Ammon's horn (tissue), 1 donor: ENCODE results near the gene RABGGTA.
A peak's percentile ranks its signal among the peaks of the same experiment; 100 is the strongest.

Source experiments
- DNase-seq: peaks from one replicate; pipeline ENCODE4 v3.0.0-alpha.2; 2016; ENCODE audit warnings: low spot score

The RABGGTA gene

DNA sequence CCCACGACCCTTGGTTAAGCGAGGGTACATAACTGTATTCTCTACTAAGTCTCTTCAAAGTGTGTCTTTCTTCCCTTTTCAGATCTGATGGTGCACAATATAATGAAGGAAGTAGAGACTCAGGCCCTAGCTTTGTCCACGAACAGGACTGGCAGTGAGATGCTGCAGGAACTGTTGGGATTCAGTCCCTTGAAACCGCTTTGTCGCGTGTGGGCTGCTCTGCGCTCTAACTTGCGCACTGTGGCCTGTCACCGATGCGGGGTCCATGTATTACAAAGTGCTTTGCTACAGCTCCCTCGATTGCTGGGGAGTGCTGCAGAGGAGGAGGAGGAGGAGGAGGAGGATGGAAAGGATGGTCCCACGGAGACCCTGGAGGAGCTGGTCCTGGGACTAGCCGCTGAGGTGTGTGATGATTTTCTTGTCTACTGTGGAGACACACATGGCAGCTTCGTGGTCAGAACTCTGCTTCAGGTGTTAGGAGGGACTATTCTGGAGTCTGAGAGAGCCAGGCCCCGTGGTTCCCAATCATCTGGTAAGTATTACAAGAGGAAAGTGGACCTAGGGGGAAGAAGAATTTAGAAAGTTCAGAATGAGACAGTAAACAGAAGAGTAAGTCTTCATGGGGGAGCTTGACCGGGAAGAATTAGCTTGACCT, 29.1 kb upstream of the RABGGTA start:
- no peak for DNase-seq

DNA sequence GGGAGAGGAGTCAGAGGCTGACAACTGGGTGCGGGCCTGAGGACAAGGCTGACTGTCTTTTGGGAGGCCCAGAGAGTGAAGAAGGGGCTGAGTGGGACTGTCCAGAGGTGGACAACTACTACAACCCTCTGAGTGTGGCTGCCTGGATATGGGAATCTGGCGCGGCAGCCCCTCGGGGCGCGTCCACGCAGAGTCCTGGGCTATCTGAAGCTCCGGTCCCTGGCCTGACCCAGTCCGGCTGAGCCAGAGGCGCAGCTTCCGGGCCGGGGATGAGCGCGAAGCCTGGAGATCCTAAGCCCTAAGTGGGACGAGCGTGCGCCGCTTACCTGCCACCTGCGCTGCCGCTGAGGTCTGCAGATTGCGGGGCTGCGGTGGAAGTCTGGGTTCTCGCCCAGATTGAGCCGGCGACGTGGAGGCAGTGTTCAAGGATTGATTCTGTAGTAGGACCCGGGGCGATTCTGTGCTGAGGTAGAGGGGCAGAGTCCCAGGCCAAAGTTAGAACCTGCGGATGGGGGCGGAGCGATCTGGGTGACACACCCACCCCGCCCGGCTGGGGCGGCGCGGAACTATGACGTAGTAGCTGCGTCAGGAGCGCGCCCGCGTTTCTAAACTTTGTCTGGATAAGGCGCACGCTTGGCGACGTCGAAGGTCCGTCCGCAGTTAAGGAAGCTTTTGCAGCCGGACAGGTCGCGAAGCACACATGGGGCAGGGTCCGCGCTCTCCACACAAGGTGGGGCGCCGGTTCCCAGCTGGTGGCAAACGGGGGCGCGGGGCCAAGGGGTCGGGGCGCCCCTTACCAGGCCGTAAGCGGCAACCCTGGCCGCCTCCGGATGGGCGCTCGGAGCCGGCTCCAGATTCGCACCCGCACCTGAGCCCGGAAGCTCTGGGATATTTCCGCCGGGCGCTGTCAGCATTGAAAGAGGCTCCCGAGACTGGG, 28.1 kb upstream of the RABGGTA start, which contains the start of the genes DHRS1 and NOP9:
TSS of gene DHRS1 (minus strand) at position 526 of the 937 bp plus-strand sequence. CDS start 674 bp downstream, outside the sequence.
TSS of gene NOP9 (plus strand) at position 596 of the 937 bp plus-strand sequence. CDS start at position 701, 105 bp downstream.
- peak; percentile 93 for DNase-seq

DNA sequence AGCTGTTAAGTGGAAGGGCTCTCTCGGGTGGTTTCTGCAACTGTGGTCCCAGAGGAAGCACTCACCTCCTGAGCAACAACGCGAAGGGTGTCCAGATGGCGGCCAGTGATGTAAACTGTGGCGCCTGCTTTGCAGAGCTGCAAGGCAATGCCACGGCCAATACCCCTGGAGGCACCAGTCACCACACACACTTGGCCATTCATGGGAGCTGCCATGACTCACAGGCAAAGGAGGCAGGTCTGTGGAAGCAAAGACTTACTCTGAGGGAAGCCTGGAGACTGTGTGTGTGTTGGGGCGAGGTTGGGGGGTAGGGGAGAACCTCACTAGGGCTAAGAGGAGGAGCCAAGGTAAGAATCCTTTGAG, 27.5 kb upstream of the RABGGTA start:
- DNase-seq, result no peak

DNA sequence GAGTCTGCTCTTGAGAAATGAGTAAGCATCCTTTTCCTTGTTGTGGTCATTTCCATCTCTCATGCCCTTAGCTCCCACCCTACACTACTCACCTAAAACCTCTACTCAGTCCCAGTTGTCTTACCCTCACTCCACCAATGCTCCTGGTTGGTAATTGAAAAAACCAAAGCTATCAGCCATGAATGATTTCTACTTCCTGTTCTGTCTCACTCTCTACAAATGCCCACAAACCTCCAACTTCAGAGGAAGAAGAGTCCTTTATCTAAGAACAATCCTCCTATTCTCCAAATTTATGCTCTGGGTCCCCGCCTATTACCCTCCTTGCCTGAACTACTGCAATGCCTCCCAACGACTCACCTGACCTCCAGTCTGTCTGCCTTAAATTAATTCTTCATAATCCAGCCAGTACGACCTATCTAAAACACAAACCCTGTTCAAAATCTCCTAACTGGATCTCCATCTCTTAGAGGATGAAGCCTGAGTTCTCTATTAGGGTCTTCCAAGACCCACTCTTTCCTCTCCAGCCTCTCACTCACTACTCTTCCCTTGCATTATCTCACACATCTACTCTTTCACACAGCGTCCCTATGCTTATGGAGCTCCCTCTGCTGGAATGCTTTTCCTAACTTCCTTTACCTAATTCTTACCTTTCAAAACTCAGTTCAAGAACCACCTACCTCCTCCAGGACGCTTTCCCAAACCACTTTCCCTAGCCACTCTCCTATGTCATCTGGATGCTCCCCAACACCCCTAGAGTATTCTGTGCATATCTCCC, 26.0 kb upstream of the RABGGTA start:
- DNase-seq, result no peak

DNA sequence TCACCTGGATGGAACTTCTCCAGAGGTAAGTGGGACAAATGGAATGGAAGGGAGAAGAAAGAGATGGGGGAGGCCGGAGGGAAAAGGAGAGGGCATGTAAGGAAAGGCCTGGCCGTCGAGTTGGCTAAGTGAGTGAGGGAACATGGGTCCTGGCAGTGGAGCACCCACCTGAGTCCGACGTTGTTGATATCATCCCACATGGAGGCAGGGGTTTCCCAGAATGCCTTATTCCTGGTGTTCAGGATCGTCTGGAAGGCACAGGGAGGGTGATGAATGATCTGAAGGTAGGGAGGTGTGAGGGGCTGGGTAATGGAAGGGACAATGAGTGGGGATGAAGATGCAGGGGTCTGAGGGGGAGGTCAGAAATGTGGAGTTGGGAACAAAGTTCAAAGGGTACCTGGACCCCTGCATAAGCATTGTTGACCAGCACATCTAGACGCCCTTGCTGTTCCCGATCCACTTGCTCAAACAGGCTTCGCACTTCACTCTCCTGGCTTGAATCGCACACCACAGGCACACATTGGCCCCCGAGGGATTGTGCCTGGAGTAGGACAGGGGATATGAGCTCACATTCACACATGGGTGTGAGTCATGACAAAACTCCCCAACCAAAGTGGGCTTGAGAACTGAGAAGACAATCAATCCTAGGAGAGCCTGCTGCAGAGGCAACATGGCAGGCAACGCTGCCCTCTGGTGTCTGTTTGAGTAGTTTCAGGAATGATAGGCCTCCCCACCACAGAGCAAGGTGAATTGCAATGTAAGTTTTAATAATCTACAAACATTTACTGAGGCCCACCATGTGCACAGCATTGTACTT, 25.2 kb upstream of the RABGGTA start:
- peak; percentile 86 for DNase-seq

DNA sequence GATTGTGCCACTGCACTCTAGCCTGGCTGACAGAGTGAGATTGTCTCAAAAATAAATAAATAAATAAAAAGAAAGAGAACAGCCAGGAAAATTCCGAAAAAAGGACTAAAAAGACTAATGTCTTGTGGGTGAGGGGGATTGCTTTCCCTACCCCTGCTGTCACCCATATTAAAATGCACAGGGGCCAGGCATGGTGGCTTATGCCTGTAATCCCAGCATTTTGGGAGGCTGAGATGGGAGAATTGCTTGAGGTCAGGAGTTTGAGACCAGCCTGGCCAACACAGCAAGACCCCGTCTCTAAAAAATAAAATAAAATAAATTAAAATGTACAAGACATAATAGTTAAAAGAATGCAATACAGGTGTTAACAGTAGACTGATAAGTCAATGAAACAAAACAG, 22.1 kb upstream of the RABGGTA start:
- DNase-seq, result no peak

DNA sequence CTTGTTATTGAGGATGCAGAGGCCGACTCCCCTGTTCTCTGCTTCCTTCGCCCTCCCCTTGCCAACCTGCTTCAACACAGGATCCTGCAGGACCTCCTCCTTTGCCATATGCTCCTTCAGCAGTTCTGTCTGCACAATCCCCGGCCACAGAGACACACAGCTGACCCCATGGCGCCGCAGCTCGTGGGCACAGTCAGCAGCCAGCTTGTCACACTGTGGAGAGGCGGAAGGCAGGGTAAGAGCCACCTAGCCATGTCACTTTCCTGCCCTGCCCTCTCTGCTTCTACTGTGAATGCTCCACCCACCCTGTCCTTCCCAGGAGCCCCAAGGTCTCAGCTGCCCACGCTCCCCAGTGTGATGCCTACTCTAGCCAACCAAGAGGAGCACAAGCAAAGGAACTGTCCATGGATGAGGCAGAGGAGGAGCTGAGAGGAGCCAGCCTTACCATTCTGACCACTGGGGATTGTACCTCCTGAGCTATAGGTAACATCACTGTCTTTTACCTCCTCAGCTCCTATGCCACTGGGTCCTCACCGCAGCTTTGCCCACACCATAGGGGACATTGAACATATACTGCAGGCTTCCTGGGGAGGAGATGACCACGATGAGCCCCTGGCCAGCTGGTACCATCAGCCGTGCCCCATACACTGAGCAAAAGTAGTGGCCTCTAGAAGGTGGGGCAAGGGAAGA, 20.9 kb upstream of the RABGGTA start:
- no peak for DNase-seq

DNA sequence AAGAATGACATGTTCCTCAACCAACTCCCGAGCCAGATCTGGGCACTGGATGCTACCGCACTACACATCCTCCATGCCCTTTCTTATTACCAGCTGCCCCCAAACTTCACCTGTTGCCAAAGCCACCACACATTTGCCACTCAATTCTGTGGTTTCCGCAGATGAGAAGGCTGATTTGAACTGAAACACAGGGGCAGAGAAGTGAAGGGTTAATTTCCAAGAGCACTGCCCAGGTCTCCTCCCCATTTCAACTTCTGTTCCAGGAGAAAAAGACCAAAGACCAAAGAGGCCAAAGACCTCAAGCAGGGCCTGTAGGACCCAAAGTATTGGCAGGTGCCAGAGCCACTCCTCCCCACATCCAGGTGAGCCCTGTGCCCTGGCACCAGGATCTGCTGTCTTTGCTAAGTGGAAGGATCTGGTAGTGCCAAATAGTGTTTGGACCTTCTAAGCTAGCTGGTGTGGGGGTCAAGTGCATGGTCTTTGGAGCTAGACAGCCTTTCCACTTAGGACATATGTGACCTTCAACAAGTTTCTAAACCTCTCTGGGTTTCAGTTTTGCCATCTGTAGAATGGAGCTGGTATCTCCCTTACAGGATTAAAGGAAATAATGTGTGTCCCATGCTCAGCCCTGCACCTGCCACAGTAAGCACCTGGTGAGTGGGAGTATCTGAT, 20.2 kb upstream of the RABGGTA start:
- DNase-seq, result no peak

DNA sequence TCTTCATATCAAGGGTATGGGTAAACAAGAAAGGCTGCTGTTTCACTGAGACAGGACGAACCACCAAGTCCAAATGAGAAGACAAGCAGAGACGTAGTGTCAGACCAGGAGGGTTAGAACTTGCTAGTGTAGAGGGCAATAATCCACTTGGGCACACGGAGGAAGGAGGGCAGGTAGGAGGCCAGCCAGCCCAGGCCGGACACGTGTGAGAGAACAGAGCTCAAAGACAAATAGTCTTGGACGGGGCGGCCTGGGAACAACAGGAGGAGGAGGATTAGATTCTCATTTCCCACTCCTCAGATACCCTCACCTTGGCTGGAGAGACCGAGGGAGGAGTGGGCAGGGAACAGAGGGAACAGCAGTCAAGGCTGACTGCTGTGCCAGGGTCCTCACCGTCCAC, 19.3 kb upstream of the RABGGTA start:
- no peak for DNase-seq

DNA sequence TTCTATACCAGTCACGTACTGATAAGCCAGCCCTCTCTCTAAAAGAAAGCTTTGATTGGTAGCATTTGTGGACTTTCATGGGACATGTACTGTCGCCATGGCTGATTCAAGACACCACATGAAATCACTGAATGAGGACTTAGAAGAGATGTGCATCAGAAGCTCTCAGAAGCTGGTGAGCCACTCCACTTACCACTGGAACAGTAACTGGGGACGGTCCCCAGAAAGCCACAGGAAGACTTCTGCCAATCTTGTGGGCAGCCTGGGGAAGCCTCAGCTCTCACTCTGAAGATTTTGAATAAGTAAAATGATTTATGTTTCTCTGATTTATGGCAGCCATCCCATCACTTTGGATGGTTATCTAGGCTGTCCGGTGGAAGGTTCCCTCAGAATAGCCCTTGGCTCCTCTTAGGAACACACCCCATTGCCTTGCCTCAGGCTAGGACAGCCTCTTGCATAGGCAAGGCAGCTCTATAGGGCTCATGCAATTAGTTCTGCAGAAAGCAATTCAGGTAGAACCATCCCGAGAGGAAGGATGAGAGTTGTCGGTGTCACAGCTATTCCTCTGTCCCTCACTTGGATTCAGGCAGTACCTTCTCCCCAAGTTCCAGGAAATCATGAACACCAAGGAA, 18.4 kb upstream of the RABGGTA start:
- no peak for DNase-seq

DNA sequence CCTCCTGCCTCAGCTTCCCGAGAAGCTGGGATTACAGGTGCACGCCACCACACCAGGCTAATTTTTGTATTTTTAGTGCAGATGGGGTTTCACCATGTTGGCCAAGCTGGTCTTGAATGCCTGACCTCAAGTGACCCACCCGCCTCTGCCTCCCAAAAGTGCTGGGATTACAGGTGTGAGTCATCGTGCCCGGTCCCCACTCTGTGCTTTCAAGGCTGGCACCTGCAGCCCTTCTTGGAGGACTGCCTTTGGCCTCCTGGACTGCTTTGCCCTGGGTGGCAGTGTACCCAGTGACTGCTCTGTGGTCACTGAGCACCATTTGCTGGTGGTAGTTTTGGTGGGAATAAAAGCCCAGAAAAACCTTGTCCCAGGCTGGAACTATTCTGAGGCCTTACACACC, 15.6 kb upstream of the RABGGTA start:
- no peak for DNase-seq

DNA sequence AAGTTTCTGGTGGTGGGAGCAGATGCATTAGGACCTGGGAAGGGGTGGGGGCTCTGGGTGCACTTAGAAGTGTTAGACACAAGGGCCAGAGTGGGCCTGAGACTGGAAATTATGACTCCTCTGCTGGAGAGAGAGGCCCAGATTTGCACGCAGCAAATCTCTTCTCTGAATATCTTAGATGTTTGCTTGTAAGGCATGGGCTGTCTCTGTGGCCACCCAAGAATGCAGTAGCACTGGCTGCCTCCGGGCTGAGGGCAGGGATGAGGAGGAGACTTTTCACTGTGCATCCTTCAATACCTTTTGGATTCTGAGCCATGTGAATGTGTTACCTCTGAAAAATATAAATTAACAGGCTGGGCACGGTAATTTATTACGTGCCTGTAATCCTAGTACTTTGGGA, 14.0 kb upstream of the RABGGTA start:
- DNase-seq, result no peak

DNA sequence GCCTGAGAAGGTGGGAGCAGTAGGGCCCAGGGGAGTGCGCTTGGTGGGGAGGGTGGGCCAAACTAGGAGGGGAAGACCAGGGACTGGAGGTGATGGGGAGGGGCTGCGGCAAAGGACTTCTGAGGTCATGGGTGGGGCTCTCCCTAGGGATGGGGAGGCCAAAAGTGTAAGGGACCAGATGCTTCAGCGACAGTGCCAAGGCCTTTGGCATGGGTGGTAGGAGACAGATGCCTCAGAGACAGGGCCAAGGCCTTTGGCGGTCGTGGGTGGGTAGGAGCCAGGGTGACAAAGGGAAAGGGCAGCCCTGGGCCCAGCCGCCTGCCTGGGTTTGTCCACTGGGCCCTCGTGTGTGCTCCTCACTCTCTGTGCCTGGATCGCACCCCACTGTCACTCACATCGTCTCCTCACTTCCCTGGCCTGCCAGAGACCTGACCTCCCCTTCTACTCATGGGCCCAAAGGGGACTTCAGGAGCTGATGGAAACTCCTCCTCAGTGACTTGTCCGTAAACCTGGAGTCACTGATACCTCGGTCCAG, 13.2 kb upstream of the RABGGTA start:
- DNase-seq, result no peak

DNA sequence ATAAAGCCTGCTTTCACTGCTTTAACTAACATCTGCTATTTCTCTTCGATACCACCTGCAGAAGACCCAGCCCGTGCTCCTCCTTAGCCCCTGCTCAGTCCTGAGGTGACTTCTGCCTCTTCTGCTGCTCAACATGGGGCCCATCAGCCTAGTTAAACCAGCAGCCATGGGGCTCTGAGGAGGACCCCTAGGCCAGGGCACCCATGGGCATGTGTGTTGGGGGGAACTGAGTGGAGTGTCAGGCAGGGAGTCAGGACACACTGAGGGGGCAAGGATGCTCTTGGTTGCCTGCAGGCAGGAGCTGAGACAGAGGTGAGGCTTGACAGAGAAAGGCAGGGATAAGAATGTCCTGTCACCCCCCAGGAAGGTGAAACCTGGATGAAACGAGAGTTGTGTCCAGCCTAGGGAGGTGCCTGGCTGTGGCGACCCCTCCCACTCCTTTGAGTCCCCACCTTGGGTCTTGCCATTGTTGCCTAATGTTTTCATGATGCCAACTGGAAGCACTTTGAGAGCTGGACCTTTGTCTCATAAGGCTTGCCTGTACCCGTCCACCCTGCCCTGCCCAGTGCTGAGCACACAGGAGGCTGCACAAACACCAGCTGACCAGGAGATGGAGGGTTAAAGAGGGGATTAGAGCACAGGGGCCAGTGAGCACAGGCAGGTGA, 12.5 kb upstream of the RABGGTA start:
- DNase-seq, result no peak

DNA sequence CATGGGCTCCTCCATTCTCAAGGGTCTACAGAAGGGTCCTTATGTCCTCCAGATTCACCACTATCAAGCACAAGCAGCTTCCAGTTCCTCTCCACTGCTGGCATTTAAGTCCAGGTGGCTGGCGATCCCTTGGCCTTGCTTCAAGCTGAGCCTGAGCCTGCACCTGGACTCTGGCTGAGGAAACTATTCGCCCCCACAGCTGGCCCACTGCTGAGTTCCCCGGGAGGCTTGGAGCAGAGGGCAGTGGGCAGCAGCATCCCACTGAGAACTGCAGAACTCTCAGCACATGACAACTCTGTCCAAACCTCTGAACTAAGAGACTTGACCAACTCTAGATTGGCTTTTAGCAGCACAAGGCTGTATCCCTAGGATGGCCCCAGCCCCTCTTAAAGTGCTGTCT, 11.3 kb upstream of the RABGGTA start:
- DNase-seq, result no peak

DNA sequence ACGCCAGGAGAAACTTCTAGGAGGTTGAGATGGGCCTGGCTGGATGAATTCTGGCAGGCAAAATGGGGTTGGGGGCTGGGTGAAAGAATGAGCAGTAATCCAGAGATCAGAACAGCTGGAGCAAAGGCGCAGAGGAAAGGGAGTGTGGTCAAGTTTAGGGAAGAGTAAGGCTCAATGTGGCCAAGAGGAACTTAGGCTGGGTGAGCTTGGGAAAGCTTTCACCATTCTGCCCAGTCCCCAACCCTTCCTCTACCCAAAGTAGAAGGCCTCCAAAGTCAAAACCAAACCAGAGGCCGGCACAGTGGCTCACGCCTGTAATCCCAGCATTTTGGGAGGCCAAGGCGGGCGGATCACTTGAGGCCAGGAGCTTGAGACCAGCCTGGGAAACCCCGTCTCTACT, 10.2 kb upstream of the RABGGTA start:
- peak; percentile 23 for DNase-seq

DNA sequence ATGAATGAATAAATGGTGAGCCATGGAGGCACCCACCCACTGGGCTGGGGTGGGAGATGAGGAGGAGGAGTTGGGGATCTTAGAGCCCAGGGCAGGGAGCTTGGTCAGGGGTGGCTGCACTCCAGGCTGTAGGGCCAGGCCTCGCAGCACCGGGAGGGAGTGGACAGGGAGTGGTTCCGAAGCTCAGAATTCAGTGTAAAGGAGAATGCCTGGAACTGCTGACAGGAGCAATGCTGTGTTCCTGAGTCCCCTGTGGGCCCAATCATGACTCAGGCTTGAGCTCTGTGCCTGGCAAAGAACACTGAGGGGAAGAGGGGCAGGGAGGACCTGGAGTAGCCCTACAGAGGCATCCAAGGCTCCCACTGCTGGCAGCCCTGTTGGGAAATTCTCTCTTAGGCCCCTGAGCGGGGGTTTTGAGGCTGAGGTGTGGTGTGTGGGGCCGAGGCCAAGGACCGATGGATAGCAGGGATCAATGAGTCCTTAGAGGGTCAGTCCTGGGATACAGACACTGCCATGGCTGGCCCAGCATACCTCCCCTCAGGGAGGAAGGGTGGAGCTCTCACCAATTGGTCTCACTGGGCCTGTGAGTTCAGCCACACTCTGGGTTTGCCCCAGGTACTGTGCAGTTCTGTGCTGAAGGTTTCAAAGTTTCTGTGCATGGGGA, 9.5 kb upstream of the RABGGTA start:
- no peak for DNase-seq
